KOPT-K1 (cell line): ENCODE measurements around the gene GRM5.

ENCODE experiments used
- H3K27ac ChIP-seq: fragments of 200-600 bp; sonication (generic); 2 replicates; pipeline ENCODE4 v1.5.1; 2016; ENCODE audit warnings: antibody characterized with exemption, mild to moderate bottlenecking, low read depth, low read length; ENCODE audit not compliant: poor library complexity, severe bottlenecking
- H3K36me3 ChIP-seq: fragments of 200-600 bp; sonication (generic); 2 replicates; pipeline ENCODE4 v1.5.1; 2017; ENCODE audit warnings: antibody characterized with exemption, mild to moderate bottlenecking, low read length, moderate library complexity; ENCODE audit not compliant: insufficient read depth
- H3K9me3 ChIP-seq: fragments of 200-600 bp; sonication (generic); 2 replicates; pipeline ENCODE4 v1.5.1; 2017; ENCODE audit warnings: antibody characterized with exemption, low read length, mild to moderate bottlenecking; ENCODE audit not compliant: insufficient read depth, poor library complexity, severe bottlenecking

Gene GRM5

DNA sequence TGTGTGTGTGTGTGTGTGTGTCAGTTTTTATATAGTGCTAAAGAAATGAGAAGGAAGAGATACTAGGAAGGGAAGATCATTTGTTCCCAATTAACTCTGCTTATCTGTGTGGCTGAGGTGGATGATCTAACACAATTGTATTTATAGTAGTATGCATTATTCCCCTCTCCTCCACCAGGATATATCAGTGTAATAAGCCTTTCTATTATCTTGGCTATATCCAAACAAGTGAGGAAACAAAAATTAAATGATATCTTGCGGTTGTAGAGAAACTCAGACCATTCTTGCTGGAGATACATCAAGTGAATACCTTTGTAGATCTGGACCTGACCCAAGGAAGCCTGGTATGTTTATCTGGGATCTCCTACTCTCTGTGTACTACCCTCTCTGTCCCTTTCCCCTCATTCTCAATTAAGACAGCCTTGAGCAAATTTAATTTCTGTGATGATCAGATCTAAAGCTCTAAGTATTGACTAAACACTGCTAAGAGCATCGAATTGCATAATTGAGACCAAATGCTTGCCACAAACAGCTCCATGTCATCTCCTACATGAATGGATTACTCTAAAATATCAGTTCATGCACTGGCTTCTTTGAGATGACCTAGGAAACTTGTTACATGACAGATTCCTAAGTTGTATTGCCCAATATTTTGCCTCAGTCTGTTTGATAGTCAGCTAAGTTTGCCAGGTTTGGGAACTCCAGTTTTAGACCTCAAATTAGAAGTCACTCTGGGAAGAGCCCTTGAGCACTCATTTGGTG is 543.0 kb downstream of the GRM5 start:
- Histone ChIP-seq H3K36me3 (no peaks in the 10 kb centered on the region), H3K9me3 (no peaks in the 10 kb centered on the region), H3K27ac (no peak overlapping the region)

DNA sequence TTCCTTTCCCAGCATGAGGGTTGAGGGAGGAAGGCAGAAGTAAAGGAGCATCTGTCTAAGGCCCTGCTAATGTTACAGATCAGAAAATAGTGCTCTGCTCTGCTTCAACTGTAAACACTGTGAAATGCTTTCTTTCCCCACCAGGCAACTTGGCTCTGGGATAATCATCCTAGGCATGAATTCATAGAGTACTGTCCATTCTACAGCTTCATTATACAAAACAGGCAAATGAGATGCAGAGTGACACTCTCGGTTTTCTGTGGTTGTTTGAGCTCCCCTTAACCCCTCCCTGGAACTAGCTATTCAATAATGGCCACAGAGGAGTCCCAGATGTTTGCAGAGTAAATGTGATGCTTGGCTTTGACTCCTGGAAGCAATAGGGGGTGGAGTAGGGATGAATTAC is 544.0 kb downstream of the GRM5 start:
- no peaks in the 10 kb centered on the region for H3K36me3 ChIP-seq
- H3K9me3 ChIP-seq = no peaks in the 10 kb centered on the region
- H3K27ac ChIP-seq = no peak overlapping the region

DNA sequence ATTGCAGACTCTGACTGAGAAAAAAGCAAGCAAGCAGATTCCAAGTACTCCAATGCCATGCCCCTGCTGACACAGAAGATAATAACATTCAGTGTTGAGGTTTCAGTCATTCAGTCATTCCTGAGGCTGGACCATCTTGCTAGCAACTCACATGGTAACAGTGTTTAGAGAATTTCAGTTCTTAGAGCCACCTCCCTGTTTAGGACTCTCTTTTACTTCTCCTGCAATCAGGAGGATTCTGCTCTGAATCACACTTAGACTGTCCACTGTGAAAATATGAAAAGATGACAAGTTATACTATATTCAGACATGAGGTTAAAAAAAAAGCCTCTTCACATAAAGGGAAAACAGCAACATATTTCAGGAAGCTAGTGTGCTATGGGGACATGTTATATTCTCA is 544.4 kb downstream of the GRM5 start:
- Histone ChIP-seq H3K27ac (no peak overlapping the region), H3K9me3 (no peaks in the 10 kb centered on the region)

DNA sequence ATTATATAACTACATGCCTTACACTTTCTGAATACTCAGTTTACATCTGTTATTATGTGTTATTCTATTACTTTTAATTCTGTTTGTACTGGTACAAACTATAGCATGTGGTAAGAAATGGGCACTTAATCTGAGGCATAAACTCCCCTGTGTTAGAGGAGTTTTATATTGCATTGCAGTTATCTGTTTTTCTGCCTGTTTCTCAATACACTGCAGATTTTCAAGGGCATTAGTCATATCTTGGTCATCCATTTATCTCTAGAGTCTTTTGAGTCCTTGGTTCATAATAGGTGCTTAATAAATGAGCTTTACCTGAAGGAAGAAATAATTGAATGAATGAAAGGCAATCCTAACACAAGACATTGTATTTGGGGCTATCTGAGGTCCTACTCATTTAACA is 545.4 kb downstream of the GRM5 start:
- Histone ChIP-seq H3K9me3 (no peaks in the 10 kb centered on the region), H3K36me3 (no peaks in the 10 kb centered on the region), H3K27ac (no peak overlapping the region)

More for the DNA sequence above, 544.4 kb downstream of the GRM5 start:
- no peaks in the 10 kb centered on the region for H3K36me3 ChIP-seq

DNA sequence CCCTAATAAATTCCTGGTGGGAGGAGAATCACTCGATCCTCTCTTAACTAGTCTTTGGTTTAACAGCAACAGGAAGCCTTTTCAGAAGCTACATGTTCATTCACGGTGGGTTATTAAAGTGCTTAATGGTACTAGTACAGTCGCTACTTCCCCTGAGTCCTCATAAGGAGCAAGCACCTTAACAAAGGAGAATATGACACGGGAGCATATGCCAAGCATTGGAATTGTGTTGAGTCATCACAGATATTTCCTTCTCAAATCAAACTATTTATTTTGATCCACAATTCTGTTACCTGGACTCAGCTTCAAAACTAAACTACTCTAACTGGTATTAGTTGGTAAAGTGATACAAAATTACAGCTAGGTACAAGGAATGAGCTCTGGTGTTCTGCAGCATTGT is 550.8 kb downstream of the GRM5 start:
- H3K9me3 ChIP-seq = no peaks in the 10 kb centered on the region
- H3K36me3 ChIP-seq = no peaks in the 10 kb centered on the region
- no peak overlapping the region for H3K27ac ChIP-seq

DNA sequence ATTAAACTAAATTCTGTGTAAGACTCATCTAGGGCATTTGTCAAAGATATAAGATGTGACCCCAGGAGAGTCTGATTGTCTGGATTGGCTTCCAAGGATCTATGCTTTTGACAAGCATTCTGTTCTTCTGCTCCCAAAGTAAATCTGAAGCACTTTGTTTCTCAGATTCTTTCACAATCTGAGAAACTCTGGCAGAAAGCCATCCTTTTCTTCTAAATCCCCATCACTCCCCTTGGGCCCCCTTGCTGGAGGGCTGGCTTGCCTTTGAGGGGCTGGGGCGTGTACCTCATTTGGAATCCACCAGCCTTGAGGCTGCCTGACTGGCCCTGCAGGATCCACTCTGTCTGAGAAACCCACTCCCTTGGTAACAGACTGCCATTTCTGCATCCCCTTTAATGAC is 554.8 kb downstream of the GRM5 start:
- H3K9me3 ChIP-seq = peaks cover 11% of the 10 kb centered on the region
- H3K36me3 ChIP-seq = no peaks in the 10 kb centered on the region
- no peak overlapping the region for H3K27ac ChIP-seq

DNA sequence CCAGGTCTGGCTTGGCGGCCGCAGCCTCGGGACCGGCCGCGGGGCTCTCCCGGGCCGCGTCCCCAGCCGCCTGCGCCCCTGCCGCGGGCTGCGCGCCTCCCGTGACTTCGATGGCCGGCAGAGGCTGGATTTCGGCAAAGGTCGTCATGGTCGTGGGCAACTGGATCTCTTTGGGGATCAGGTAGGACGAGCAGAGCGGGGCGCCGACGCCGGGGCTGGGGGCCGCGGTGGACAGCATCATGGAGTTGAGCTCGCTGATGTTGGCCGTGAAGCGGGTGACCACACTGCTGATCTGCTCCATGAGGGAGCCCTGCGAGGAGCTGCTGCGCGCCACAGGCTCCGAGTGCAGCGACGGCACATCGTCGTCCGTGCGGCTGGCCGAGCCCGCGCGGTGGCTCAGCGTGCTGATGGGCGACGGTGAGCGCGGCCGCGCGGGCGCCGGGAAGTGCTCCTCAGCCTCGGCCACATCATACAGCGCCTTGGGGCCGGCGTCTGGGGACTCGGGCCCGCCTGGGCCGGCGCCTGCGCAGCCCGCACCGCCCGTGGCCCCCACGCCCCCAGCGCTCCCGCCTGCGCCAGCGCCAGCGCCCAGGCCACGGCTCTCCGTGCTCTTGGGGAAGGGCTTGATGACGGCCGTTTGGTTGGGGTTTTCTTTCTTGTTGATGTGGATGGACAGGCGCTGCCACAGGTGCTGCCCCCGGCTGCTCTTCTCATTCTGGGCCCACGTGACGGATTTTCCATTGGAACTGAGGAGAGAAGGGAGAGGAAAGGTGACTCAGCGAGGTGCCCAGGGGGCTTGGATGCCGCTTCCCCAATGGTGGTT is 556.8 kb downstream of the GRM5 start:
- Histone ChIP-seq H3K36me3 (no peaks in the 10 kb centered on the region), H3K27ac (no peak overlapping the region), H3K9me3 (peaks cover 11% of the 10 kb centered on the region)

DNA sequence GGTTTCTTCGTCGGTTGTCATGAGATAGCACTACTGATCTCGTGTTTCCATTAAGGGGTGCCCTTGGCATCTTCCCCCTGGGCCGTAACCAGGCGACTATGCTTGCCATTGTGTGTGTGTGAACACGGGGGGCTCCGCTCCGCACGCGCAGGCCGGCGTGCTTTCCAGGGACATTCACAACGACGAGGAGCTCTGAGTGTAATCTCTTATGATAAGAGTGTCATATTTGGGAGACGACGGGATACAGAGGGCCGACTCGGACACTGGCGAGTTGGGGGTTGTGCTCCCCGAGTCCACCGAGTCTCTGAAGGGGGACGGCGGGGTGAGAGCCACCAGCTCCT is 557.4 kb downstream of the GRM5 start:
- Histone ChIP-seq H3K36me3 (no peaks in the 10 kb centered on the region), H3K9me3 (peaks cover 11% of the 10 kb centered on the region), H3K27ac (no peak overlapping the region)

DNA sequence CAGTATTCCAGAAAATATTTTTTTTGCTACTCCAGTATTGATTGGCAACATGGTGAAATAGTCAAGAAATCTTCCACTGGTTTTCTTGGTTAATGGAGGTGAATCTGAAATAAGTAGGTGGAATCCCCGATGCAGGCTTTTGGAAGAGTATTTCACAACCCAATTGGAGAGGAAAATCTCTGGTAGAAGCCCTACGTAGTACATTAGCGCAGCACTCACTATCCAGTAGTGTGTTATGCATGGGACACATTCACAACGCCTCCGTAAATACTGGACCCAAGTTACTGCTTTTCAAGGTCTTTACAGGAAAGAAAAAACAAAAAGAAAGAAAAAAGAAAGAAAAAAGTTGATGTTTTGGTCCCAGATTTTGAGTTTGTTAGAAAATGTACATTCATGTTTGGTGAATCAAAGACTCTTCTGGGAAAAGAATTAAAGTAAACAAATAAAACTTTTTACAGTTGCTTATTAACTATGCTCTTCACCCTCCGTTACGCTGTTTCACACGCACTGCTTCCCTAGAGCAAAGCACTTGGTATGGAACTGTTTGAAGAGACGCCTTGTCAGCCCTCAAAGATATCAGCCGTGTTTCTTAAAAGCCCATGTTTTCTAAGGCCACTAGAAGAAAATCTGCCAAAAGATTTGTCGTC is 557.9 kb downstream of the GRM5 start:
- no peaks in the 10 kb centered on the region for H3K36me3 ChIP-seq
- peaks cover 11% of the 10 kb centered on the region for H3K9me3 ChIP-seq
- H3K27ac ChIP-seq = no peak overlapping the region

DNA sequence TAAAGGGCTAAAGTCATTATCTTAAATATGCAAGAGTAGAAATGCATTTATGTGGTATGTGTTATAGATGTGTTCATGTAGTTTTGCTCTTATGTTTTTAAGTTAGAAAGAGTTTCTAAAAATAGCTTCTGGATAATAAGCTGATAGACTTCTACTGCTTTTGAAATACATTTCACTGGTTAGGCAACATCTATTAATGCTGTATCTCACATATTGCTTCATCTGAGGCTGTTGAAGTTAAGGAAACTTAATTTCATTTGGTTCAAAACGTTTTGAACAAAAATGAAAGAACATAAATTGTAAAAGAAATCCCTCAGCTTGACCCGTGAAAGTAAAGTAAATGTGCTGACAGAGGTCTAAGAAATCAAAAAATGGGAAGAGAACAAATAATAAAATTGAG is 564.2 kb downstream of the GRM5 start:
- H3K27ac ChIP-seq = no peak overlapping the region
- no peaks in the 10 kb centered on the region for H3K9me3 ChIP-seq
- no peaks in the 10 kb centered on the region for H3K36me3 ChIP-seq

DNA sequence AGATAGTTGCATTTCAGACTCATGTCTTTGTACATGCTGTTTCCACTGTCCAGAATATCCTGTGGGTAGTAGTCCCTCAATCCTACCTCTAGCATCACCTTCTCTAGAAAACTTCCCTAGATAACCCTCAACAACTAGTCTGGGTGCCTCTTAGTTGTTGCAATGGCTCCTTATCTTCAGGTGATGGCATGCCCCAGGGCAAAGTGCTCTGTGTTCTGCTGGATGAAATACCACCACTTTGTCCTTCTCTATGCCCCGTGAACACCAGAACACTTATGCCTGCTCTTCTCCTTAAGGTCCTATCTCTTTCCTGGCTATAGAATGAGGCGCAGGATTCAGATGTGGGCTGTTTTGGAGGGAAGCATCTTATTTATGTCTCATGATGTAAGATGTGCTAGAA is 569.9 kb downstream of the GRM5 start:
- no peaks in the 10 kb centered on the region for H3K36me3 ChIP-seq
- H3K9me3 ChIP-seq = no peaks in the 10 kb centered on the region
- H3K27ac ChIP-seq = no peak overlapping the region

DNA sequence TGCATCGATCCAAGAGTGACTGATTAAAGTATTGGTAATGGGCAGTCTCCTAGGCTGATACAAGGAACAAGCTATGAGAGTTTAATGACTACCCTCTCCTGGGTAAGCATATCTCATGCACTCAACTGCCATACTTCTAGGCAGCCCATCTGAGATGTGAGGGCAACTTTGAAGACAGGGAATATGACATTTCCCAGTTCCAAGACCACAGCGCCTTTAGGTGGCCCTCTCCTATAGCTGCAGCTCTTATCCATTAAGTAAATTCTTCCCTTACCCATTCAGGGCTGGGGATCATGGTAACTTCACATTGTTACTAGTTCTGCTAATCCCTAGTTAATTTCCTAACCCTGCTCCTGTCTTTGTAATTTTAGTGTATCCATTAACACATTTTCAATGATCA is 570.9 kb downstream of the GRM5 start:
- Histone ChIP-seq H3K9me3 (no peaks in the 10 kb centered on the region), H3K36me3 (no peaks in the 10 kb centered on the region), H3K27ac (no peak overlapping the region)

DNA sequence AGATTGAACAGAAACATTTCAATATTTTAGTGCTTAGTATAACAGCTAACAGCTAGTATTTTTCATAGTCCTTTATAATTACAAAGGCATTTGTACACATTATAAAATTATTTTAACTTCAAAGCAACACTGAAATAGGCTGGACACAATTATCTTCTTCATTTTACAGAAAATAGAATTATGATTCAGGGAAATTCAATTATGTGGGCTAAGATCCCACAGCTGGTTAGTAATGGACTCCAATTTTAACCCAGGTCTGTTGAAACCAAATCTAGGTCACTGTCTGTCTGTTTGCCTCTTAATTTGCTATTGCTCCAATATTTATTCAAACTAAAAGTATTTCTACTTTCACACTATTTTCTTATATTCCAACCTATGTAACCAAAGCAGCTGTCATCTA is 574.1 kb downstream of the GRM5 start:
- Histone ChIP-seq H3K36me3 (no peaks in the 10 kb centered on the region), H3K9me3 (no peaks in the 10 kb centered on the region), H3K27ac (no peak overlapping the region)

DNA sequence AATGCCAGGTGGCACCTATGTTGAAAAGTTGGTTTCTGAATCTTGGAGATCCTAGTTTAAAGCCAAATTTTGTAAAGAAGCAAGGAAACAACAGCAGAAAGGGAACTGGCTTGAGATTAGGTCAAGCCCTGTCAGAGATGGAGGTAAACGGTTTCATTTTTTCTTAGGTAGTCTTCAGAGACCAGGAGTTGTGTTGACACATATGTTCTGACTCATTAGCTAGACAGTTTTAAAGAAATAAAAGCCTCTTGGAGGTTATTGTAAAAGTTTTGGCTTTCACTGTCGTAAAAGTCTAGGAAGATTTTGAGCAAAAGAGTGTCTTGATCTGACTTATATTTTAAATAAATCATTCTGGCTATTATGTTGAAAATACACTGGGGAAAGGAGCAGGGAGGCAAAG is 576.8 kb downstream of the GRM5 start:
- no peaks in the 10 kb centered on the region for H3K9me3 ChIP-seq
- H3K36me3 ChIP-seq = no peaks in the 10 kb centered on the region
- no peak overlapping the region for H3K27ac ChIP-seq

DNA sequence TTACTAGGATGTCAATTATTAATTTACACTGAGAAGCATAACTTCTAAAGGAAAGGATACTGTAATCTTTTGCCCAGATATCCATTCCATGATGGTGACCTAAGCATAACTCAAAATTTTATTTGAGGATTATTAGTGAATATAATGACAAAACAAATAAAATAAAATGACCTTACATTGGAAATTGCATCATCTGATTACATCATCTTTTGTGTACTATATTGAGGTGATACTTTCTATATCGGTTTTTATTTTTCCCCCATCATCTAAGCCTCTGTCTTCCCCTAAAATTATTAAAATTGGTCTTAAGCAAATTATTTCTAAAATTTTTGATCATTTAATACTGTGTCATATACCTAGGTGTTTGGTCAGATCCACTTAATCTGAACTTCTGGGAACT is 578.1 kb downstream of the GRM5 start:
- Histone ChIP-seq H3K36me3 (no peaks in the 10 kb centered on the region), H3K9me3 (no peaks in the 10 kb centered on the region), H3K27ac (no peak overlapping the region)
